Activated naive CD4-positive, alpha-beta T cell treated with anti-CD3 and anti-CD28 coated beads, Interleukin-2, amount 10 ng/mL, durations not matched to agents 5 hours and 36 hours (primary cell): ENCODE results near the gene CCSAP. TPM values are rescaled to one million over a fixed set of nuclear protein-coding genes. Genes with fewer than 3 reads are reported as not detected.

Experiments used
- total RNA-seq, 2 experiments: library from RNA; stranded (reverse); gene quantifications; one replicate each; pipeline ENCODE4 v1.2.3, GENCODE V29; 2021

The CCSAP gene, protein sequence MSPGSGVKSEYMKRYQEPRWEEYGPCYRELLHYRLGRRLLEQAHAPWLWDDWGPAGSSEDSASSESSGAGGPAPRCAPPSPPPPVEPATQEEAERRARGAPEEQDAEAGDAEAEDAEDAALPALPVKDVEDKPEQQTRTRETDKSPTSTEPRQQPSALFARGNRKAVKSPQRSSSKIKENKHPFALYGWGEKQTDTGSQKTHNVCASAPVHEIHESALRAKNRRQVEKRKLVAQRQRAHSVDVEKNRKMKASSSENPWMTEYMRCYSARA
- 1 to 10 TPM; 8.7 to 8.9 TPM for total RNA-seq

GRCh38 chr1:229342656-229343569, at the start of gene CCSAP:
Gene CCSAP (minus strand): TSS chr1:229343047. CDS start chr1:229342465, 582 bp downstream.

Other genes starting within 250 kb of the CCSAP start
- gene RAB4A, start 71.9 kb downstream of the CCSAP start, total RNA-seq: 10 to 100 TPM; 47.7 to 51.4 TPM
- not detected for gene ACTA1, start 91.0 kb upstream of the CCSAP start, total RNA-seq
- gene NUP133, start 165.3 kb upstream of the CCSAP start, total RNA-seq: 10 to 100 TPM; 35.5 to 38.1 TPM
- gene ABCB10, start 215.7 kb upstream of the CCSAP start, total RNA-seq: 10 to 100 TPM; 27.1 to 28.3 TPM